Mucosa of descending colon (tissue), 3 donors: ENCODE data around the gene MARK2. TPM values are rescaled to one million over a fixed set of nuclear protein-coding genes. Genes with fewer than 3 reads are reported as not detected.

Experiments used
- ATAC-seq: fragments of 200-7000 bp; cut with Tn5 transposase; one replicate; pipeline ENCODE4 v1.9.1; 2020; ENCODE audit warnings: mild to moderate bottlenecking, moderate library complexity
- DNase-seq, 3 donors: peaks; one replicate each; pipeline ENCODE4 v3.0.0-alpha.2; 2020
- H3K36me3 ChIP-seq: fragments of 200-600 bp; one replicate; pipeline ENCODE4 v1.8.0; 2021; ENCODE audit warnings: low read depth, mild to moderate bottlenecking
- H3K4me1 ChIP-seq: fragments of 200-600 bp; one replicate; pipeline ENCODE4 v1.8.0; 2021; ENCODE audit warnings: low read depth, mild to moderate bottlenecking
- H3K4me3 ChIP-seq: fragments of 200-600 bp; one replicate; pipeline ENCODE4 v1.8.0; 2021; ENCODE audit warnings: mild to moderate bottlenecking
- H3K9me3 ChIP-seq: fragments of 200-600 bp; one replicate; pipeline ENCODE4 v1.8.0; 2021; ENCODE audit warnings: mild to moderate bottlenecking
- intact Hi-C, 2 donors: fragments of 100-400 bp; cut with DNase I in 1 of 2; cut with micrococcal nuclease in 1 of 2; formaldehyde crosslinking; loops; one replicate each; pipeline versions ENCODE4 v1.11.0 to v1.11.1; 2022; cut with DNase I, micrococcal nuclease
- total RNA-seq, 3 donors: library from RNA; stranded (reverse); fragmentation: NEBNext Ultra II Directional in 2 of 3; extraction: Animal tissue kit (Norgen Biotek cat#: 25700) in 2 of 3; gene quantifications; one replicate each; pipeline versions ENCODE4 v1.2.1 to v1.2.4, GENCODE V29; 2021 to 2023
- TF ChIP-seq, protein P1 (sequence below): fragments of 200-600 bp; IDR thresholded peaks from one replicate; pipeline ENCODE4 v1.8.0; 2022; ENCODE audit warnings: antibody characterized with exemption, mild to moderate bottlenecking
- donor health status: DM: no; HTN: no; CAD: no; lungs with moderate emphysema.
- donor health status: DM: no; HTN: no; CAD: no.
- donor health status: DM: no; HTN: yes; CAD: no.

The MARK2 gene
- total RNA-seq, 3 donors from 2014 or later = 71.9 to 111 (median 94.5) TPM

DNA sequence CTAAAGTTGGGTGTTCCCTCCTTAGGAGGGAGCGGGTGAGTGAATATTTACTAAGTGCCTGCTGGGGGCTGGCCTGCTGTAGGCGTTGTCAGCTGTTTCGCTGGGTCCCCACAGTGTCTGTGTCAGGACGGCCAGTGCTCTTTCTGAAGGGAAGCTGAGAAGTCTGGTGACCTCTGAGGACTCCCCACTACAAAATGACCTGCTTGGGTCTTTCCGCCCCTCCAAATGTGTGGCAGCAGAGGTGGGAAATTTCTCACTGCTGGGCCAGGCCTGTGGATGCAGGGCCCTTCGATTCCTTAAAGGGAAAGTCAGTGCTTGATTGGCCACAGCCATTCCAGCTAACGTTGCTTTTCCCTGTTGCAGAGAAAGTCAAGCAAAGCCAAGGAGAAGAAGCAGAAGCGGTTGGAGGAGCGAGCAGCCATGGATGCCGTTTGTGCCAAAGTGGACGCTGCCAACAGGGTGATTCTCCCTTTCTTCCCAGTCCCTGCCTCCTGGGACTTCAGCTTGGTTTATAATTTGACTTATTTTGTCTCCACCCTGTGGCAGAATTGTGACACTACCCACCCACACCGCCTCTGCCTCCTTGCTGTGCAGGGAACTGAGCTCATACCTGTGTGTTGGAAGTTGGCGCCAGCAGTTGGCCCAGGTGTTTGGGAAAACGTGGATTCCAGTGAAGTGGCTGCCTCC, 106.7 kb downstream of the MARK2 start:
- TF ChIP-seq, protein P1, sequence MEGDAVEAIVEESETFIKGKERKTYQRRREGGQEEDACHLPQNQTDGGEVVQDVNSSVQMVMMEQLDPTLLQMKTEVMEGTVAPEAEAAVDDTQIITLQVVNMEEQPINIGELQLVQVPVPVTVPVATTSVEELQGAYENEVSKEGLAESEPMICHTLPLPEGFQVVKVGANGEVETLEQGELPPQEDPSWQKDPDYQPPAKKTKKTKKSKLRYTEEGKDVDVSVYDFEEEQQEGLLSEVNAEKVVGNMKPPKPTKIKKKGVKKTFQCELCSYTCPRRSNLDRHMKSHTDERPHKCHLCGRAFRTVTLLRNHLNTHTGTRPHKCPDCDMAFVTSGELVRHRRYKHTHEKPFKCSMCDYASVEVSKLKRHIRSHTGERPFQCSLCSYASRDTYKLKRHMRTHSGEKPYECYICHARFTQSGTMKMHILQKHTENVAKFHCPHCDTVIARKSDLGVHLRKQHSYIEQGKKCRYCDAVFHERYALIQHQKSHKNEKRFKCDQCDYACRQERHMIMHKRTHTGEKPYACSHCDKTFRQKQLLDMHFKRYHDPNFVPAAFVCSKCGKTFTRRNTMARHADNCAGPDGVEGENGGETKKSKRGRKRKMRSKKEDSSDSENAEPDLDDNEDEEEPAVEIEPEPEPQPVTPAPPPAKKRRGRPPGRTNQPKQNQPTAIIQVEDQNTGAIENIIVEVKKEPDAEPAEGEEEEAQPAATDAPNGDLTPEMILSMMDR = peak; percentile 40
- DNase-seq (peak in 2 of 3 donors; percentile 70 to 82), ATAC-seq (peak; percentile 92)
- Histone ChIP-seq H3K4me3 (no peak overlapping the region), H3K36me3 (no peaks in the 10 kb centered on the region), H3K4me1 (peaks cover 10% of the 10 kb centered on the region), H3K9me3 (no peaks in the 10 kb centered on the region)
- intact Hi-C loops = loop anchor here (2.0 to 5.0 kb wide), 2 partner anchors 108 to 109 kb away; partner anchors contain the start of gene MARK2 (in 1 of the 2)

- ATAC-seq (peak; percentile 67), DNase-seq (no peak)
- intact Hi-C loops = no loop called here
- H3K4me3 ChIP-seq = no peak overlapping the region
- TF ChIP-seq, protein P1 = no peak
- H3K9me3 ChIP-seq = no peaks in the 10 kb centered on the region
- H3K4me1 ChIP-seq = no peaks in the 10 kb centered on the region
- no peaks in the 10 kb centered on the region for H3K36me3 ChIP-seq
These were observed 113.0 kb downstream of the MARK2 start for GRCh38 chr11:63951779-63952536.

DNA sequence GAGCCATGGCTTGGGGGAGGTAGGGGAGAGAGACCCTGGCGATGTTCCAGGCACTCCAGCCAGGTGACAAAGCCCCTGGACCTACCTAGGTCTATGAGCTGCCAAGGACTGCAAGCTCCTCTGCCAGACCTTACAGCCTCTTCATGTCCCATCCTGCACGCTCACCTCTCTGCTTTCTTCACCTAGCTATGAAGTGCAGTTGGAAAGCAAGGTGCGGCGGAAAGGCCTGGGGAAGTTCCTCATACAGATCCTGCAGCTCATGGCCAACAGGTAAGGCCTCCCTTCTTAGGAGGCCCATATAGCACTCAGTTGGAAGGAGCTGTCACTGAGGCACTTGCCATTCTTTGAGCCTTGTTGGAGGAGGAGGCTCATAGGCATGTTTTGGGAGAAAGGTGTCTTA, 113.7 kb downstream of the MARK2 start:
- Histone ChIP-seq H3K4me1 (no peaks in the 10 kb centered on the region), H3K9me3 (no peaks in the 10 kb centered on the region), H3K36me3 (no peaks in the 10 kb centered on the region), H3K4me3 (no peak overlapping the region)
- TF ChIP-seq, protein P1 = no peak
- intact Hi-C loops = no loop called here
- no peak for ATAC-seq
- DNase-seq = no peak

- no peaks in the 10 kb centered on the region for H3K36me3 ChIP-seq
- H3K4me3 ChIP-seq = no peak overlapping the region
- no peaks in the 10 kb centered on the region for H3K9me3 ChIP-seq
- intact Hi-C loops = no loop called here
- DNase-seq = no peak
- TF ChIP-seq, protein P1 = no peak
- no peaks in the 10 kb centered on the region for H3K4me1 ChIP-seq
- ATAC-seq = no peak
These were observed 119.1 kb downstream of the MARK2 start for GRCh38 chr11:63958008-63958407.

Other genes starting within 250 kb of the MARK2 start
- gene PLAAT3, start 224.7 kb upstream of the MARK2 start, total RNA-seq = 10 to 100 TPM; 15.1 to 58.5 (median 26.7) TPM
- 10 to 100 TPM; 47.5 to 87.9 (median 61.5) TPM for gene ATL3, start 167.7 kb upstream of the MARK2 start, total RNA-seq
- 100 to 1,000 TPM; 111 to 129 (median 115) TPM for gene RTN3, start 157.6 kb upstream of the MARK2 start, total RNA-seq
- gene ZFTA, start 70.3 kb upstream of the MARK2 start, total RNA-seq = 10 to 100 TPM in 1 of 3 donors, 1 to 10 TPM in 2; 4.8 to 27.1 (median 5.4) TPM
- 10 to 100 TPM in 1 of 3 donors, 1 to 10 TPM in 2; 5.8 to 22.3 (median 7.0) TPM for gene SPINDOC, start 25.7 kb upstream of the MARK2 start, total RNA-seq
- gene RCOR2, start 78.1 kb downstream of the MARK2 start, total RNA-seq = 1 to 10 TPM; 1.2 to 3.7 (median 1.6) TPM
- gene NAA40, start 99.9 kb downstream of the MARK2 start, total RNA-seq = 10 to 100 TPM; 18.7 to 43.6 (median 23.4) TPM
- 100 to 1,000 TPM; 412 to 707 (median 630) TPM for gene COX8A, start 135.5 kb downstream of the MARK2 start, total RNA-seq
- gene OTUB1, start 147.3 kb downstream of the MARK2 start, total RNA-seq = 10 to 100 TPM; 60.1 to 70.3 (median 64.1) TPM
- gene FLRT1, start 196.8 kb downstream of the MARK2 start, total RNA-seq = 1 to 10 TPM in 1 of 3 donors, under 1 TPM in 2; 0.31 to 8.9 (median 0.38) TPM